HG02840 (cell line): ENCODE measurements around the gene CDCA4.

Experiments used
- ATAC-seq: cut with Tn5 transposase; IDR thresholded peaks from one replicate; pipeline ENCODE4 v1.9.1; 2021; ENCODE audit warnings: mild to moderate bottlenecking, moderate library complexity, moderate number of reproducible peaks; ENCODE audit not compliant: unreplicated experiment, low FRiP score

The CDCA4 gene

DNA sequence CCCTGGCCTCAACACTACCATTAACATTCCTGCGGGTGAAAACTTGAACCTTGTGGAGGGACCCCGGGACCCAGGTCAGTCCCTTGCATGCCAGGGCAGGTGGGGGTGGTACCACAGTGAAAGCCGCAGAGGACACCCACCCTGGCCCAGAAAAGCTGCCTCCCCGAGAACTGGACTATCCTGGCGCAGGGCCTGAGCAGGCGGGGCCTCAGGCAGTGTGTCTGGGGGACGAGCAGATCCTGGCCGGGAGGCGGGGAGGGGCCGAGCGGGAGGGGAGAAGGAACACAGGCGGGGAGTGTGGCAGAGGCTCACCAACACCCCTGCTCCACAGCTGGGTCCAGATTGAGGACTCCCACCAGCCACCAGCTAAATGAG, 52.7 kb downstream of the CDCA4 start:
- ATAC-seq: no peak

DNA sequence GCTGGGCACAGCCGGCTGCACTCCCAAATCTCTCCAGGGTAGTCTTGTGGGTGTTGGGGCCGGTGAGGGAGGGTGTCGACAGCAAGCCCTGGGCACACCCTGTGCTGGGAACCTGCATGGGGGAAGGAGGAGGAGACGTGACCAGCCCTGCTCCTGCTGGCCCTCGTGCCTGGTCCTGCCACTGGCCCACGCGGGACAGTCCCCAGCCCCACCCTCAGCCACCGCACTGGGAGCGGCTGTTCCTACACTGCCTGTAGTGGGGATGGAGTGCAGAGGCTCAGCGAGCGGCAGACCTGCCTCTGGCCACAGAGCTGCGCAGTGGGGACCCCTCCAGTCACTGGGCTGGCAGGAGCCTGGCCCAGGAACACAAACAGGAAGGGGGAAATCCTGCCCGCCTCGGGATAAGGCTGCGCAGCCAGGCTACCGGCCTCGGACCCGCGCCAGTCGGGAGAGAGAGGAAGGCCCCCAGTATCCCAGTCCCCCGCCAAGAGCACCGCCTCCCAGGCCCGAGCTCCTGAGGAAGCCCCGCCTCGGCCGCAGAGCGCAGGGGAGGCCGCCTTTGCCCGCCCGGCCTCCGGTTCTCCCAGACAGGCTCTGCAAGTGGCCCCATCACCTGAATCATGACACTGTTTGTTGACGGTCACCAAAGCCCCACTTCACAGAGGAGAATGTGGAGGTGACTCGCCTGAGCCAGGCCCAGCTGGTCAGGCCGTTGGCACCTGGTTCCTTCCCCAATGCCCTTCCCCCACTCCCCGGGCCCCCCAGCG, 53.3 kb downstream of the CDCA4 start:
- ATAC-seq: no peak

DNA sequence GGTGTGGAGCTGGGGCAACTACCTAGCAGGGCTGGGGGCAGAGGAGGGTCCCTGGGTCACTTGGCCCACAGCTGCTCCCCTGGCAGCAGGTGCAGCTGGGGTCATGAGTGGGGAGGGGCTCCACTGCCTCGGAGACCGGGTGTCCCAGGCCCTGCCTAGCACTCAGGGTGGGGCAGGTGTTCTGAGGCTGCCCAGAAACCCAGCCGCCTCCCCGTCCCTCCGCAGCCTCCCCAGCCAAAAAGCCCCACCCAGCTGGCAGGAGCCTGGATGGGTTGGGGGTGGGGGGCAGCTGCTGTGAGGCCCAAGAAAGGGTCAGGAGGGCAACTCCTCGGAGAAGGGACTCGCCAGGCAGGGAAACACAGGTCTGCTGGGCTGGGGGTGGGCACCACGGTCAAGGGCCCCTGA, 53.9 kb downstream of the CDCA4 start:
- no peak for ATAC-seq

DNA sequence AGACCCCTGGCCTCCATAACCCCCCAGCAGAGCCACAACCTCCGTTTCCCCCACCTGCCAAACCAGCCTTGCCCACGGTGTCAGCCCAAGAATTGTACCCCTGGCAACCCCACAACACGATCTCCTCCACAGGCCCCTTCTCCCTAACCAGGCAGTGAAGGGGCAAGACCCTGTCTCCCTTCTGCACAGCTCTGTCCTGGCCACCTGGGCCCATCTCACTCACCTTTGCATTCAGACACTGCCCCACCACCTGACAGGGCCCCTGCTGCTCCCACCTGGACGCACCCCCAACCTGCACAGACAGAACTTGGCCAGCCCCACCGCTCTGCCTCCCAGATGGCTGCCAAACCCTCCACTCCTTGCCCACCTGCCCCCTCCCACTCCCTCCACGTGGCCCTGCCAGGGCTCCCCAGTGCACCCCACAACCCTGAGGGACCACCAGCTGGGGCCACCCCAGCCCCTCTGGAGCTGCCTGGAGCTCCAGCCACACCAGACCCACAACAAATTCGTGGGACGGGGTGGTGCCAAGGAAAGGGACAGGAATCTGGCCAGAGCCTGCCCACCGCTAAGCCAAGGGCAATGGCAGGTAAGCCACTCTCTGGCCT, 54.5 kb downstream of the CDCA4 start:
- ATAC-seq: no peak

DNA sequence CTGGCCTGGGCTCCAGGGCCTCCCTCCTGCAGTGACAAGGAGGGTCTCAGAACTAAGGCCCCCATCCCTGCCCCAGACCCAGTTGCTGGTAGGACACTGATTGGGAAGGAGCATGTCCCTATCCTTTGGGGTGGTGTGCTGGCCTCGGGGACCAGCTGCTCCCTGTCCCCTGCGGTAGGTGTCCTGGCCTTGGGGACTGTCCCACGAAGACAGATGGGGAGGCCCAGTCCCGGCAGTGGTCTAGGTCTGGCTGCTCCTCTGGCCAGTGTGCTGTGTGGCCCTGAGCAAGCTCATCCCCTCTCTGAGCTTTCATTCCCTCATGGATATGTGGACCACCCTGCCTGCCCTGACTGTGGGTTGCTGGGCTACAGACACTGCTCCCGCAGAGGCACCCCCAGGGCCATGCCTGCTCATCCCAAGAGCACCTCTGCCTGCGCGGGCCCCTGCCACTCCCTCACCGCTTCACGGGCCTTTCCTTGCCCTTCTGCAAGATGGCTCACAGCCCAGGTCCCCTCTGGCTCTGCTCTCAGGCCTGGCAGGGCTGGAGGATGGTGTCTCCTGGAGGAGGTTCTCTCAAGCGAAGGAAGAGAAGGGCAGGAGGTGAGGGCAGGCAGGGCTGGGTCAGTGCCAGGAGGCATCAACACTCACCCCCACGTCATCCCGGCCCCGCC, 55.2 kb downstream of the CDCA4 start:
- ATAC-seq: no peak

DNA sequence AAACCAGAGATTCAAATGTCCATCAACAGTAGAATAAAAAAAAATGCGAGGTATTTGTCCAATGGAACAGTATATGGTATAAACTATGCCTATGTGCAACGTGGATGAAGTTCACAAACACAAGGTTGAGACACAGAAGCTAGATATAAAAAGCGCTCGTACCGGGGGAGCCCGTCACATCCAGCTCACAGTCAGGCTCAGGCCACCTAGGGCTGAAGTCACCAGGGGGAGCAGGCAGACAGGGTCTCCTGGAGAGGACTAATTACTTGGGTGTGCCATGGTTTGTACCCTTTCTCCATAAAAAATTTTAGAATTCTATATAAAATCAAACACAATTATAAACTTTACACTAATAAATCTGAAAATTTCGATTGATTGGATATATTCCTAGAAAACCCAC, 56.3 kb downstream of the CDCA4 start:
- no peak for ATAC-seq
